ENCODE data around the gene NOVA1.

DNA sequence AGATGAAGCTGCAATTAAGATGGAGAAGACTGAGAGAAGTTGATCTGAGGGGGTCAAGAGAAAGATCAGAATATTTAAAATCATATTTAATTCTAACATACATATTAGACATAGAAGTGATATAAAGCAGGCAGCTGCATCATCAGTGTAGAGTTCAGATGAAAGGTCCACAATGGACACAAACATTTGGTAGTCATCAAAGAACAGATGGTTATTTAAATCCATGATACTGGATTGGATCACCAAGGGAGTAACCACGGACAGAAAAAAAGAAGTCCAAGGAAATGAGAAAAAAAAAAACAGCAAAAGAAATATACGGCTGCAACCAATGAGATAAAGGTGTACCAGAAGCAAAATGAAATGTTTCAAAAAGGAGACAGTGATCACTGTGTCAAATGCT lies 20.1 kb downstream of the NOVA1 start:
- TF ChIP-seq, protein P1, sequence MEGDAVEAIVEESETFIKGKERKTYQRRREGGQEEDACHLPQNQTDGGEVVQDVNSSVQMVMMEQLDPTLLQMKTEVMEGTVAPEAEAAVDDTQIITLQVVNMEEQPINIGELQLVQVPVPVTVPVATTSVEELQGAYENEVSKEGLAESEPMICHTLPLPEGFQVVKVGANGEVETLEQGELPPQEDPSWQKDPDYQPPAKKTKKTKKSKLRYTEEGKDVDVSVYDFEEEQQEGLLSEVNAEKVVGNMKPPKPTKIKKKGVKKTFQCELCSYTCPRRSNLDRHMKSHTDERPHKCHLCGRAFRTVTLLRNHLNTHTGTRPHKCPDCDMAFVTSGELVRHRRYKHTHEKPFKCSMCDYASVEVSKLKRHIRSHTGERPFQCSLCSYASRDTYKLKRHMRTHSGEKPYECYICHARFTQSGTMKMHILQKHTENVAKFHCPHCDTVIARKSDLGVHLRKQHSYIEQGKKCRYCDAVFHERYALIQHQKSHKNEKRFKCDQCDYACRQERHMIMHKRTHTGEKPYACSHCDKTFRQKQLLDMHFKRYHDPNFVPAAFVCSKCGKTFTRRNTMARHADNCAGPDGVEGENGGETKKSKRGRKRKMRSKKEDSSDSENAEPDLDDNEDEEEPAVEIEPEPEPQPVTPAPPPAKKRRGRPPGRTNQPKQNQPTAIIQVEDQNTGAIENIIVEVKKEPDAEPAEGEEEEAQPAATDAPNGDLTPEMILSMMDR (conservative IDR thresholded peaks at IDR 0.05; ENCODE audit: low read depth, low read length), result no peak
- TF ChIP-seq POLR2A (IDR thresholded peaks at IDR 0.05; ENCODE audit: low read depth, low read length) (no peak), RAD21 (IDR thresholded peaks at IDR 0.05; ENCODE audit: low read length) (no peak), SMC3 (IDR thresholded peaks at IDR 0.05; ENCODE audit: low read depth, low read length) (no peak), CHD1 (IDR thresholded peaks at IDR 0.05; ENCODE audit: low read depth, low read length) (no peak), MXI1 (IDR thresholded peaks at IDR 0.05; ENCODE audit: borderline replicate concordance, low read depth, low read length) (no peak)
- TF ChIP-seq, protein P2, sequence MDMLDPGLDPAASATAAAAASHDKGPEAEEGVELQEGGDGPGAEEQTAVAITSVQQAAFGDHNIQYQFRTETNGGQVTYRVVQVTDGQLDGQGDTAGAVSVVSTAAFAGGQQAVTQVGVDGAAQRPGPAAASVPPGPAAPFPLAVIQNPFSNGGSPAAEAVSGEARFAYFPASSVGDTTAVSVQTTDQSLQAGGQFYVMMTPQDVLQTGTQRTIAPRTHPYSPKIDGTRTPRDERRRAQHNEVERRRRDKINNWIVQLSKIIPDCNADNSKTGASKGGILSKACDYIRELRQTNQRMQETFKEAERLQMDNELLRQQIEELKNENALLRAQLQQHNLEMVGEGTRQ (IDR thresholded peaks at IDR 0.05; ENCODE audit: low read depth, low read length), result no peak
